H1 (cell line): ENCODE results near the gene ZNF836. TPM values are rescaled to one million over a fixed set of nuclear protein-coding genes. Genes with fewer than 3 reads are reported as not detected.

ENCODE experiments used
- CTCF ChIA-PET: fragments of 300-600 bp; sonication (Branson Sonifier 250); formaldehyde crosslinking; loops from one replicate; lab custom pipeline; 2021; ENCODE audit not compliant: partially characterized antibody; lab: Charles Lee
- POLR2A ChIA-PET: fragments of 300-600 bp; sonication (Branson Sonifier 250); formaldehyde crosslinking; loops from one replicate; lab custom pipeline; 2021; ENCODE audit warnings: inconsistent platforms; ENCODE audit not compliant: partially characterized antibody; lab: Charles Lee
- DNase-seq, 2 experiments: peaks; one replicate each; pipeline versions ENCODE4 v3.0.0 to v3.0.0-alpha.2; 2010 to 2022; ENCODE audit warnings: low spot score in 2 of 2, low read depth in 1 of 2, mixed read lengths in 1 of 2
- FAIRE-seq: peaks from 2 replicates; lab custom pipeline; 2011; peaks lifted over from hg19 to GRCh38; lab: Jason Lieb, UNC
- H2AFZ ChIP-seq: 2 replicates; pipeline ENCODE4 v1.8.1; 2012; ENCODE audit warnings: low read length, inconsistent platforms
- H2AK5ac ChIP-seq: 2 replicates; pipeline ENCODE4 v1.6.1; 2013; ENCODE audit warnings: low read depth, low read length
- H2BK120ac ChIP-seq: replicated peaks from 2 replicates; pipeline ENCODE3; 2013; ENCODE audit warnings: low read depth, low read length, inconsistent platforms
- H2BK12ac ChIP-seq: 2 replicates; pipeline ENCODE4 v1.6.1; 2013; ENCODE audit warnings: low read depth, low read length
- H2BK15ac ChIP-seq: 2 replicates; pipeline ENCODE4 v1.6.1; 2013; ENCODE audit warnings: low read length
- H2BK20ac ChIP-seq: 2 replicates; pipeline ENCODE4 v1.6.1; 2013; ENCODE audit warnings: low read length
- H2BK5ac ChIP-seq: 2 replicates; pipeline ENCODE4 v1.6.1; 2013; ENCODE audit warnings: low read depth, low read length
- H3K14ac ChIP-seq: 2 replicates; pipeline ENCODE4 v1.6.1; 2013; ENCODE audit warnings: inconsistent platforms; ENCODE audit not compliant: insufficient read length
- H3K18ac ChIP-seq: 2 replicates; pipeline ENCODE4 v1.6.1; 2013; ENCODE audit warnings: low read length; ENCODE audit errors: extremely low read depth
- H3K23ac ChIP-seq: 2 replicates; pipeline ENCODE4 v1.6.1; 2013; ENCODE audit warnings: inconsistent platforms; ENCODE audit not compliant: insufficient read length
- H3K23me2 ChIP-seq: 2 replicates; pipeline ENCODE4 v1.6.1; 2013; ENCODE audit warnings: low read depth, low read length
- H3K27ac ChIP-seq: 2 replicates; pipeline ENCODE4 v1.6.1; 2011; ENCODE audit warnings: low read depth, low read length, inconsistent platforms
- H3K27me3 ChIP-seq, 4 experiments: replicated peaks in 1 of 4; 1 replicate in 1 of 4; 2 replicates in 3 of 4; pipeline versions ENCODE4 v1.6.1 to v1.8.1; 2011 to 2013; ENCODE audit warnings: low read length in 3 of 4, mild to moderate bottlenecking in 3 of 4, inconsistent platforms in 2 of 4, mixed read lengths in 2 of 4, moderate library complexity in 1 of 4; ENCODE audit not compliant: control insufficient read depth in 3 of 4, insufficient read depth in 3 of 4; ENCODE audit errors: extremely low read depth in 1 of 4
- H3K36me3 ChIP-seq, 4 experiments: 2 replicates each; pipeline versions ENCODE4 v1.6.1 to v1.8.1; 2011 to 2013; ENCODE audit warnings: mild to moderate bottlenecking in 4 of 4, low read length in 3 of 4, moderate library complexity in 2 of 4, control low read depth in 1 of 4, inconsistent platforms in 1 of 4; ENCODE audit not compliant: insufficient read depth in 4 of 4, control insufficient read depth in 2 of 4
- H3K4ac ChIP-seq: replicated peaks from 2 replicates; pipeline ENCODE3; 2013; ENCODE audit warnings: low read length, low read depth, mixed read lengths, inconsistent platforms; ENCODE audit not compliant: insufficient read length
- H3K4me1 ChIP-seq, 4 experiments: replicated peaks in 1 of 4; 1 replicate in 1 of 4; 2 replicates in 3 of 4; pipeline versions ENCODE4 v1.6.1 to v1.8.1; 2011 to 2013; ENCODE audit warnings: low read length in 3 of 4, inconsistent platforms in 2 of 4, mixed read lengths in 1 of 4; ENCODE audit not compliant: insufficient read depth in 4 of 4, control insufficient read depth in 3 of 4
- H3K4me2 ChIP-seq, 2 experiments: 2 replicates each; pipeline versions ENCODE4 v1.6.1 to v1.8.1; 2011 to 2013; ENCODE audit warnings: low read depth in 2 of 2, low read length in 2 of 2, control low read depth in 1 of 2, inconsistent platforms in 1 of 2, mild to moderate bottlenecking in 1 of 2; ENCODE audit not compliant: insufficient read depth in 1 of 2
- H3K4me3 ChIP-seq, 4 experiments: fragments of 200-600, 300-600 bp in 1 of 4; sonication (generic), shearing (Covaris generic), sonication (Bioruptor Twin) in 1 of 4; 2 replicates each; pipeline versions ENCODE4 v1.5.1 to v1.8.1; 2011 to 2016; ENCODE audit warnings: low read length in 4 of 4, low read depth in 3 of 4, control low read depth in 2 of 4, inconsistent platforms in 2 of 4, mild to moderate bottlenecking in 2 of 4, mixed read lengths in 1 of 4, moderate library complexity in 1 of 4; ENCODE audit not compliant: insufficient read depth in 2 of 4; ENCODE audit errors: extremely low read depth in 1 of 4
- H3K56ac ChIP-seq: replicated peaks from 2 replicates; pipeline ENCODE3; 2013; ENCODE audit warnings: low read depth, mild to moderate bottlenecking, mixed read lengths, low read length, inconsistent platforms; ENCODE audit not compliant: insufficient read length
- H3K79me1 ChIP-seq: 2 replicates; pipeline ENCODE4 v1.6.1; 2013; ENCODE audit warnings: low read depth, low read length, control low read depth
- H3K79me2 ChIP-seq, 2 experiments: 2 replicates each; pipeline versions ENCODE4 v1.6.1 to v1.8.1; 2012 to 2013; ENCODE audit warnings: low read length in 2 of 2, mild to moderate bottlenecking in 2 of 2, inconsistent platforms in 1 of 2; ENCODE audit not compliant: insufficient read depth in 2 of 2, control insufficient read depth in 1 of 2
- H3K9ac ChIP-seq, 4 experiments: replicated peaks in 1 of 4; 1 replicate in 1 of 4; 2 replicates in 3 of 4; pipeline versions ENCODE4 v1.6.1 to v1.8.1; 2011 to 2013; ENCODE audit warnings: low read depth in 3 of 4, low read length in 3 of 4, control low read depth in 2 of 4, mild to moderate bottlenecking in 2 of 4, moderate library complexity in 2 of 4, inconsistent platforms in 1 of 4; ENCODE audit errors: extremely low read depth in 1 of 4
- H3K9me3 ChIP-seq, 2 experiments: 2 replicates each; pipeline versions ENCODE4 v1.6.1 to v1.8.1; 2012 to 2013; ENCODE audit warnings: mild to moderate bottlenecking in 2 of 2, moderate library complexity in 2 of 2, control low read depth in 1 of 2, inconsistent platforms in 1 of 2, low read depth in 1 of 2, low read length in 1 of 2, mixed read lengths in 1 of 2; ENCODE audit not compliant: insufficient read depth in 2 of 2
- H4K20me1 ChIP-seq, 2 experiments: replicated peaks in 1 of 2; 2 replicates each; pipeline versions ENCODE3 to v1.8.1; 2011 to 2013; ENCODE audit warnings: inconsistent platforms in 2 of 2, low read length in 2 of 2, mild to moderate bottlenecking in 1 of 2; ENCODE audit not compliant: insufficient read depth in 2 of 2, control insufficient read depth in 1 of 2
- H4K5ac ChIP-seq: 2 replicates; pipeline ENCODE4 v1.6.1; 2013; ENCODE audit warnings: low read length, low read depth, mixed read lengths, inconsistent platforms; ENCODE audit not compliant: insufficient read length
- H4K8ac ChIP-seq: 2 replicates; pipeline ENCODE4 v1.8.0; 2013; ENCODE audit warnings: mild to moderate bottlenecking, moderate library complexity, low read length, inconsistent platforms; ENCODE audit not compliant: insufficient read depth; ENCODE audit errors: extremely low read depth
- H4K91ac ChIP-seq: replicated peaks from 2 replicates; pipeline ENCODE3; 2013; ENCODE audit warnings: low read length, mixed read lengths, inconsistent platforms; ENCODE audit not compliant: insufficient read length
- BCL11A ChIP-seq, 2 experiments: IDR thresholded peaks; one replicate each; pipeline ENCODE4 v1.6.1; 2011; ENCODE audit warnings: low read depth in 2 of 2, low read length in 2 of 2, mild to moderate bottlenecking in 2 of 2
- CHD2 ChIP-seq: IDR thresholded peaks from 2 replicates; pipeline ENCODE4 v1.6.1; 2012; ENCODE audit warnings: low read length, improper control_type of control experiment
- GTF2F1 ChIP-seq: IDR thresholded peaks from 2 replicates; pipeline ENCODE4 v1.6.1; 2012; ENCODE audit warnings: low read depth, low read length, improper control_type of control experiment, borderline replicate concordance
- HDAC2 ChIP-seq, 2 experiments: fragments of 300-600 bp in 1 of 2; sonication (generic) in 1 of 2; IDR thresholded peaks; 2 replicates each; pipeline ENCODE4 v1.6.1; 2011 to 2012; ENCODE audit warnings: low read depth in 2 of 2, low read length in 2 of 2, mild to moderate bottlenecking in 2 of 2, moderate library complexity in 2 of 2, borderline replicate concordance in 1 of 2, inconsistent platforms in 1 of 2
- JUN ChIP-seq: IDR thresholded peaks from 2 replicates; pipeline ENCODE4 v1.6.1; 2011; ENCODE audit warnings: low read depth, mild to moderate bottlenecking, improper control_type of control experiment, low read length
- KDM5A ChIP-seq: fragments of 200-600 bp; IDR thresholded peaks from 2 replicates; pipeline ENCODE4 v1.7.1; 2012; ENCODE audit warnings: mild to moderate bottlenecking, low read length, inconsistent platforms, mixed read lengths
- NRF1 ChIP-seq: IDR thresholded peaks from 2 replicates; pipeline ENCODE4 v1.6.1; 2011; ENCODE audit warnings: mild to moderate bottlenecking, low read depth, low read length, improper control_type of control experiment
- PHF8 ChIP-seq: fragments of 200-600 bp; sonication (generic); conservative IDR thresholded peaks from 2 replicates; pipeline ENCODE4 v1.7.1; 2012; ENCODE audit warnings: low read depth, mild to moderate bottlenecking, inconsistent platforms, low read length, moderate library complexity
- RBBP5 ChIP-seq: IDR thresholded peaks from 2 replicates; pipeline ENCODE4 v1.7.1; 2012; ENCODE audit warnings: low read depth, mild to moderate bottlenecking, inconsistent platforms, low read length, moderate library complexity, borderline replicate concordance
- RFX5 ChIP-seq: IDR thresholded peaks from 2 replicates; pipeline ENCODE4 v1.6.1; 2011; ENCODE audit warnings: low read depth, low read length, improper control_type of control experiment, borderline replicate concordance
- SAP30 ChIP-seq: fragments of 300-600 bp; sonication (generic); IDR thresholded peaks from 2 replicates; pipeline ENCODE4 v1.7.1; 2012; ENCODE audit warnings: low read length, moderate library complexity, mild to moderate bottlenecking, inconsistent platforms; ENCODE audit not compliant: insufficient read depth, insufficient replicate concordance
- SRF ChIP-seq: IDR thresholded peaks from 2 replicates; pipeline ENCODE4 v1.6.1; 2011; ENCODE audit warnings: mild to moderate bottlenecking, low read depth, low read length, moderate library complexity
- TBP ChIP-seq: IDR thresholded peaks from 2 replicates; pipeline ENCODE4 v1.6.1; 2011; ENCODE audit warnings: low read depth, low read length, improper control_type of control experiment
- ZNF274 ChIP-seq: IDR thresholded peaks from 2 replicates; pipeline ENCODE4 v1.7.0; 2012; ENCODE audit warnings: low read length, borderline replicate concordance; ENCODE audit errors: extremely low read depth
- WGBS, 2 experiments: shearing (Covaris generic) in 1 of 2; methylation state at CpG; one replicate each; pipeline versions ENCODE4 v1.1.6 to v1.1.7; 2013 to 2015; ENCODE audit warnings: low lambda C conversion rate in 2 of 2, mixed read lengths in 2 of 2, inconsistent platforms in 1 of 2, low coverage in 1 of 2, missing lambda C conversion rate in 1 of 2; ENCODE audit not compliant: insufficient replicate concordance in 2 of 2, insufficient coverage in 1 of 2, insufficient read length in 1 of 2; ENCODE audit errors: extremely low coverage in 1 of 2, missing lambda C conversion rate in 1 of 2; 5-methylcytosine and 5-hydroxymethylcytosine counted together
- polyA plus RNA-seq, 7 experiments: library from polyadenylated mRNA; depleted of rRNA in 3 of 7; stranded (reverse) in 5 of 7; unstranded in 2 of 7; fragments of >200 nt in 5 of 7; fragments of 200-250 nt in 2 of 7; gene quantifications; 1 replicate in 5 of 7; 2 replicates in 1 of 7; 4 replicates in 1 of 7; pipeline versions ENCODE4 v1.2.1 to v1.2.3, GENCODE V29; 2011 to 2013; ENCODE audit warnings: missing spikeins in 2 of 7, mixed read lengths in 2 of 7
- total RNA-seq: library from RNA; stranded (reverse); fragmentation: NEBNext Ultra II Directional; extraction: Animal tissue kit (Norgen Biotek cat#: 25700); gene quantifications from 2 replicates; pipeline ENCODE4 v1.2.1, GENCODE V29; 2021

The ZNF836 gene
- total and polyA plus RNA-seq, 2 of the 8 experiments (the other 6 are each of a cell fraction or from before 2014, with no cell fraction given), result 5.6 to 27.2 TPM

GRCh38 chr19:52115526-52116053, 55.8 kb downstream of the ZNF836 start:
- Histone ChIP-seq H3K4me3 (peak overlapping the region in 1 of 4 experiments; percentile 25; a peak in 1 of 8 replicates), H2AK5ac (no peak overlapping the region), H3K4me1 (no peaks in the 10 kb centered on the region), H3K23me2 (no peaks in the 10 kb centered on the region), H3K27ac (no peak overlapping the region), H3K9ac (no peak overlapping the region), H2BK120ac (no peak overlapping the region), H3K14ac (no peak overlapping the region), H3K79me1 (no peaks in the 10 kb centered on the region), H2BK20ac (no peak overlapping the region), H4K20me1 (no peaks in the 10 kb centered on the region), H4K5ac (no peak overlapping the region), H3K27me3 (no peaks in the 10 kb centered on the region), H2AFZ (no peak overlapping the region), H4K91ac (no peak overlapping the region), H3K4ac (no peak overlapping the region), H2BK12ac (no peak overlapping the region), H2BK5ac (no peak overlapping the region), H4K8ac (no peak overlapping the region), H3K23ac (no peak overlapping the region), H3K79me2 (peaks cover 0 to 3% of the 10 kb centered on the region in 2 experiments; a peak in 1 of 4 replicates), H3K9me3 (peaks cover 97 to 98% of the 10 kb centered on the region in 2 experiments), H3K4me2 (no peak overlapping the region), H3K56ac (no peak overlapping the region), H2BK15ac (no peak overlapping the region), H3K36me3 (peaks cover 17 to 72% (median 55%) of the 10 kb centered on the region in 4 experiments), H3K18ac (no peak overlapping the region)
- 91% methylated on average over 12 of the region's 12 CpGs; no CpG with 5 or more reads in 1 of the 2 experiments for WGBS, 2 experiments
- FAIRE-seq (no peak), DNase-seq (no peak)
- ChIA-PET POLR2A (interaction anchor here (0.9 kb wide), 1 partner anchor 101 kb away, joined by 3 read pairs; no protein-coding TSS in a partner anchor), CTCF (no interaction called here)
- TF ChIP-seq TBP (no peak), CHD2 (no peak), ZNF274 (peak; percentile 99), RFX5 (no peak), HDAC2 (IDR thresholded peaks at IDR 0.05; ENCODE audit: borderline replicate concordance in 1 of 2, low read depth in 2 of 2, low read length in 2 of 2) (no peak), JUN (no peak), SAP30 (no peak), SRF (no peak), RBBP5 (no peak), BCL11A (IDR thresholded peaks at IDR 0.05; ENCODE audit: low read depth in 2 of 2, low read length in 2 of 2) (no peak), PHF8 (no peak), KDM5A (no peak), NRF1 (no peak), GTF2F1 (0 out of 2 replicates have a peak, but pooled peaks have one; percentile 52)
